LNCAP (cell line): ENCODE results near the gene ATP1A2.

Source experiments
- CTCF ChIP-seq: fragments of 450-650 bp; IDR thresholded peaks from 2 replicates; pipeline ENCODE4 v1.5.1; 2017; ENCODE audit warnings: mild to moderate bottlenecking

The ATP1A2 gene

GRCh38 chr1:160149716-160150115, 34.2 kb downstream of the ATP1A2 start:
- no peak for TF ChIP-seq CTCF

- no peak for TF ChIP-seq CTCF
Measured at GRCh38 chr1:160151303-160151702, 35.7 kb downstream of the ATP1A2 start, which contains the start of gene ATP1A4. Gene ATP1A4 (plus strand): TSS chr1:160151603. CDS start chr1:160152041, 438 bp downstream.

- TF ChIP-seq CTCF: no peak
Measured at GRCh38 chr1:160154790-160155189, 39.2 kb downstream of the ATP1A2 start.

GRCh38 chr1:160156361-160156760, 40.8 kb downstream of the ATP1A2 start:
- no peak for TF ChIP-seq CTCF

GRCh38 chr1:160157174-160157573, 41.6 kb downstream of the ATP1A2 start:
- no peak for TF ChIP-seq CTCF

GRCh38 chr1:160158031-160158430, 42.5 kb downstream of the ATP1A2 start:
- TF ChIP-seq CTCF: no peak

- no peak for TF ChIP-seq CTCF
Measured at GRCh38 chr1:160158534-160158933, 43.0 kb downstream of the ATP1A2 start.

GRCh38 chr1:160159846-160160245, 44.3 kb downstream of the ATP1A2 start:
- TF ChIP-seq CTCF: no peak
